Stomach (tissue), 4 donors: Measurements from ENCODE around the gene RDH14.

Source experiments
- CTCF ChIP-seq, 7 experiments: fragments of 450-650 bp in 4 of 7; fragments of 200-600 bp in 3 of 7; sonication (generic) in 3 of 7; IDR thresholded peaks; one replicate each; pipeline ENCODE4 v1.5.1; 2016 to 2019; ENCODE audit warnings: antibody characterized with exemption in 7 of 7, control low read depth in 2 of 7, mild to moderate bottlenecking in 1 of 7
- EP300 ChIP-seq: sonication (generic); formaldehyde crosslinking; IDR thresholded peaks from one replicate; pipeline ENCODE4 v1.6.1; 2017; ENCODE audit warnings: antibody characterized with exemption
- POLR2A ChIP-seq, 4 donors: fragments of 450-650 bp; IDR thresholded peaks; one replicate each; pipeline ENCODE4 v1.6.1; 2016; ENCODE audit warnings: antibody characterized with exemption in 4 of 4, control low read depth in 2 of 4, mild to moderate bottlenecking in 1 of 4, moderate library complexity in 1 of 4
- POLR2AphosphoS5 ChIP-seq, 3 donors: sonication (generic); formaldehyde crosslinking; IDR thresholded peaks; one replicate each; pipeline ENCODE4 v1.6.1; 2016; ENCODE audit warnings: antibody characterized with exemption in 3 of 3

- TF ChIP-seq CTCF (IDR thresholded peaks at IDR 0.05) = no peak
- TF ChIP-seq POLR2A (IDR thresholded peaks at IDR 0.05) = no peak
- TF ChIP-seq POLR2AphosphoS5 (IDR thresholded peaks at IDR 0.05) = no peak
- no peak for TF ChIP-seq EP300
Observed at GRCh38 chr2:18536697-18537096, 23.8 kb downstream of the RDH14 start.
